MG63 (cell line): ENCODE measurements around the gene RRP12. TPM values are rescaled to one million over a fixed set of nuclear protein-coding genes. Genes with fewer than 3 reads are reported as not detected.

Source experiments
- DNase-seq: peaks from one replicate; pipeline ENCODE4 v3.0.0-alpha.2; 2020
- H3K27me3 ChIP-seq: fragments of 250-450 bp; sonication (Bioruptor Pico); 2 replicates; pipeline ENCODE4 v1.5.1; 2020; ENCODE audit warnings: mild to moderate bottlenecking, moderate library complexity
- H3K36me3 ChIP-seq: fragments of 250-450 bp; sonication (Bioruptor Pico); 2 replicates; pipeline ENCODE4 v1.5.1; 2020; ENCODE audit warnings: mild to moderate bottlenecking, moderate library complexity
- H3K4me3 ChIP-seq: fragments of 250-450 bp; sonication (Bioruptor Pico); 2 replicates; pipeline ENCODE4 v1.5.1; 2020; ENCODE audit warnings: mild to moderate bottlenecking, moderate library complexity
- H3K9me3 ChIP-seq: fragments of 250-450 bp; sonication (Bioruptor Pico); 2 replicates; pipeline ENCODE4 v1.5.1; 2020; ENCODE audit warnings: mild to moderate bottlenecking, moderate library complexity
- total RNA-seq: library from RNA; depleted of rRNA; stranded (reverse); fragments of >200 nt; shearing (Covaris generic); gene quantifications from 2 replicates; pipeline ENCODE4 v1.2.3, GENCODE V29; 2014; ENCODE audit warnings: low replicate concordance

RRP12 gene
- total RNA-seq, 1 experiment from 2014 or later = 34.7 TPM

DNA sequence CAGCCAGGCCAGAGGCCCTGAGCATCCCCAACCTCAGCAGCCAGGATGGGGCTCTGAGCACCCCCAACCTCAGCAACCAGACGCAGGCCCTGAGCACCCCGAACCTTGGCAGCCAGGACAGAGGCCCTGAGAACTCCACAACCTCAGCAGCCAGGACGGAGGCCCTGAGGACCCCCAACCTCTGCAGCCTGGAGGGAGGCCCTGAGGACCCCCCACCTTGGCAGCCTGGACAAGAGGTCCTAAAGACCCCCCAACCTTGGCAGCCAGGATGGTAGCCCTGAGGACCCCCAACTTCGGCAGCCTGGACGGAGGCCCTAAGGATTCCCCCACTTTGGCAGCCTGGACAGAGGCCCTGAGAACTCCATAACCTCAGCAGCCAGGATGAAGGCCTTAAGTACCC, 17.0 kb downstream of the RRP12 start:
- H3K9me3 ChIP-seq = no peaks in the 10 kb centered on the region
- no peak overlapping the region for H3K4me3 ChIP-seq
- DNase-seq = no peak
- H3K27me3 ChIP-seq = no peaks in the 10 kb centered on the region
- peaks cover 34% of the 10 kb centered on the region for H3K36me3 ChIP-seq

DNA sequence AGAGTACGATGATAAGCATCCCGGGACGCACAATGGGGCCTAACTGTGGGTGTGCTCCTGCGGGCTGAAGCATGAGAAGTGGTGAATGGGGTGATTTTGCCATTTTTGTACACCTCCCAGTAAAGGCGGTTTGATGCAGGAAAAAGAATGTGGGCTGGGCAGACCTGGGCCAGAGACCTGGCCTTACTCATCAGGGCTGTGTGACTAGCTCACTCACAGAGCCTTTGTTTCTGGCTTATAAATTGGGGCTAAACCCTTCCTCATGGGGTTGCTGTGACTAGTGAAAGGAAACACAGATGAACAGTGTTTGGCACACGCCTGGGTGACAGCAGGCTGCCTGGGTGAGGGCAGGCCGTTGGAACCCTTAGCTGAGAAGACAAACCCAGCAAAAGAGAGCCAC, 18.0 kb downstream of the RRP12 start:
- H3K36me3 ChIP-seq = peaks cover 34% of the 10 kb centered on the region
- DNase-seq = no peak

DNA sequence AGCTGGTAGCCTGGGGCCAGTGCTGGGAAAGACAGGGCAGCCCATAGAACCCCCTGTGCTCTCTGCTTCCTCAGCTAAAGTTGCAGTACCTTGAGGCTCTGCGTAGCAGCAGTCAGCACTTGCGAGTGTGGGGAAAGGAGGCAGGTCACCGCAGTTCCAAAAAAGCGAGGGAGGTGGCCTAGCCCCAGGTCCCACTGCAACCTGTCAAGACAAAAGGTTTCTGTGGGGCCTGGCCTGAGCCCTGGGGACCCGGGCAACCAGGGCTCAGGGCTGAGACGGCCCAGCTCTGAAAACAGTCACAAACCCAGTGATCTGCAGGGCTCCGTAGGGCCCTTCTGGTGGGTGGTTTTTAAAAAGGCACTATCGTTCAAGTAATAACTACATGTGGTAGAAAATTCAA, 19.5 kb downstream of the RRP12 start:
- Histone ChIP-seq H3K9me3 (no peaks in the 10 kb centered on the region), H3K27me3 (no peaks in the 10 kb centered on the region), H3K4me3 (no peak overlapping the region), H3K36me3 (peaks cover 40% of the 10 kb centered on the region)
- DNase-seq = no peak

More for the DNA sequence above, 18.0 kb downstream of the RRP12 start:
- Histone ChIP-seq H3K9me3 (no peaks in the 10 kb centered on the region), H3K4me3 (no peak overlapping the region), H3K27me3 (no peaks in the 10 kb centered on the region)

DNA sequence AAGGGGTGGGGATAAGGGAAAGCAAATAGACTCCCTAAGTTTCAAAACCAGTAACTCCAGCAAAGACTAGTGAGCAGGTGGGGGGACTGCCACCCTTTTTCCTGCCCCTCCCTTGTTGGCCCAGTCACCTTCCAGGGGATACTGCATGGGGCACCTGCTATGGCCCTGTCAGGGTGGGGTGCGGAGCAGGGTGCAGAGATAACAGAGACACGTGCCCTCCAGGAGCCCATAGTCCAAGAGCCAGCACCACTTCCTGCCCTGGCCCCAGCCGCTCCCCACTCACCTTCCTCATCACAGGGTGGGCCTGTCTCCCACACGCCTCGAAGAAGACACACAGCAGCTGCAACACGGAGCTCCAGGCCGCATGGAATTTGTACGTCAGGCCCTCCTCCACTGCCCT, 20.6 kb downstream of the RRP12 start:
- H3K36me3 ChIP-seq = peaks cover 38% of the 10 kb centered on the region
- no peak for DNase-seq
- no peaks in the 10 kb centered on the region for H3K27me3 ChIP-seq
- H3K9me3 ChIP-seq = no peaks in the 10 kb centered on the region
- H3K4me3 ChIP-seq = no peak overlapping the region

DNA sequence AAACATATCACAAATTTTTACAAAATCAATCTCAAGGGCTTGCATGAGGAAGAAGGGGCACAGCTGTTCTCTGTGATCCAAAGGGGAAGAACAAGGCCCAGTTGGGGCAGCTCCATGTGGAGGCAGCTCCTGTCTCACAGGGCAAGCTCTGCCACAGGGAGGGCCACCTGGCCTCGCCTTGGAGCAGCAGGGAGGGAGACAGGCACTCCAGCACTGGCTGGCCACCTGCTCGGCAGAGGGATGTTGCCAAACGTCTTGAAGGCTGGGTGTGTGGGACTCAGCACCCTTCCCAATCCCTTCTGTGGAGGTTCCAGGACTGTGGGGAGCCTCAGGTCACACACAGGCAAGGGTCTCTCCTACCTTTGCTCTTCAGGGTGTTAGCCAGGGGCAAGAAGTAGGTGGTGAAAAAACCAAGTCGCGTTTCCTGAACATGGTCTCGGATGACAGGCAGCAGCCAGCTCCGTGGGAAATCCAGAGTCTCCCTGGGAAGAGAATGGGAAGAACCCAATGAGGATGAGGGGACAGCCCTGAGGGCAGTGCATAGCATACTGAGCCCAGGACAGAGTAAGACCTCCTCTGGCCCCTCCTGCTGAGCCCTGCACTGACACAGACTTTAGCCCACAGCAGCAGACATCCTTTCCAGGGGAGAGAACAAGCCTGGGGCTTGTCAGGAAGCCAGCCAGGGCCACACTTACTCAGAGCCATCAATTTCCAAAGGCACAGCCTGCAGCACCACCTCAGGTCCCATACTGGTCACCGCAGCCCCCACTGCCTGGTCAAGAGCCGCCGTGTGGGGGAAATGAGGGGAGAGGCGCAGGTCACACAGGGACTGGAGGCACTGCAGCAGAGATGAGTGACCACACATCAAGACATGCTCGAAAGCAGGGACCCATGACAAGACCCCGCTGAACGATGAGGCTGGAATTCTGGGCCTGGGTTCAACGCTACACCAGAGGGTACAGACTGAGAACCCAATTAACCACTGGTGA, 21.9 kb downstream of the RRP12 start:
- H3K4me3 ChIP-seq = no peak overlapping the region
- peaks cover 42% of the 10 kb centered on the region for H3K36me3 ChIP-seq
- no peaks in the 10 kb centered on the region for H3K9me3 ChIP-seq
- H3K27me3 ChIP-seq = no peaks in the 10 kb centered on the region
- DNase-seq = no peak

DNA sequence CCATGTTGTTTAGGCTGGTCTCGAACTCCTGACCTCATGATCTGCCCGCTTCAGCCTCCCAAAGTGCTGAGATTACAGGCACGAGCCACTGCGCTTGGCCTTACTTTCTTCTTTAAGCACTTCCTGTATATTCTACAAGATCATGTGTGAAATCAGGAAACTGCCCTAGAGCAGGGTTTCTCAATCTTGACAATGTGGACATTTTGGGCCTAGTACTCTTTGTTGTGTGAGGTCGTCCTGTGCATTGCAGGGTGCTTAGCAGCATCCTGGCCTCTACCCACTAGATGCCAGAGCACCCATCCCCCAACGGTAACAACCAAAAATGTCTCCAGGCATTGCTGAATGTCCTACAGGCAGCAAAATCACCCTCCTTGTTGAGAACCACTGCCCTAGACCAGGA, 24.7 kb downstream of the RRP12 start:
- Histone ChIP-seq H3K4me3 (no peak overlapping the region), H3K9me3 (no peaks in the 10 kb centered on the region), H3K27me3 (no peaks in the 10 kb centered on the region), H3K36me3 (peaks cover 44% of the 10 kb centered on the region)
- no peak for DNase-seq

DNA sequence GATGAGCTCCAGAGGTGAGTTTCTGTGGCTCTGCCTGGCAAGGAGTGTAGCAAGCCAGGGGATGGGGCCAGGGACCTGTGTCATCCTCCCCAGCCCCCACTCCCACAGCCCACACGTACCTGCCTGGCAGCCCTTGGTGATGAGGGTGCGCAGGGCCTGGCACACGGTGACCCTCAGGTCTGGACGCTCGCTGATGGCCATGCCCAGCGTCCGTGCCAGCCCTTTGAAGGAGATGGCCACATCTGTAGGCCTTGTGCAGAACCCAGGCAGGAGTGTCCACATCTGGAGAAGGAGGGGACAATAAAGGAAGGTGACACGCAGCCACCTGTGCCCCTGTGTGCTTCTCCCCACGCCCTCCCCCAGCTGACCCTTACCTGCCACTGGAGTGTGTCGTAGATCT, 27.7 kb downstream of the RRP12 start:
- peaks cover 43% of the 10 kb centered on the region for H3K36me3 ChIP-seq
- no peak overlapping the region for H3K4me3 ChIP-seq
- no peaks in the 10 kb centered on the region for H3K27me3 ChIP-seq
- no peak for DNase-seq
- H3K9me3 ChIP-seq = no peaks in the 10 kb centered on the region

DNA sequence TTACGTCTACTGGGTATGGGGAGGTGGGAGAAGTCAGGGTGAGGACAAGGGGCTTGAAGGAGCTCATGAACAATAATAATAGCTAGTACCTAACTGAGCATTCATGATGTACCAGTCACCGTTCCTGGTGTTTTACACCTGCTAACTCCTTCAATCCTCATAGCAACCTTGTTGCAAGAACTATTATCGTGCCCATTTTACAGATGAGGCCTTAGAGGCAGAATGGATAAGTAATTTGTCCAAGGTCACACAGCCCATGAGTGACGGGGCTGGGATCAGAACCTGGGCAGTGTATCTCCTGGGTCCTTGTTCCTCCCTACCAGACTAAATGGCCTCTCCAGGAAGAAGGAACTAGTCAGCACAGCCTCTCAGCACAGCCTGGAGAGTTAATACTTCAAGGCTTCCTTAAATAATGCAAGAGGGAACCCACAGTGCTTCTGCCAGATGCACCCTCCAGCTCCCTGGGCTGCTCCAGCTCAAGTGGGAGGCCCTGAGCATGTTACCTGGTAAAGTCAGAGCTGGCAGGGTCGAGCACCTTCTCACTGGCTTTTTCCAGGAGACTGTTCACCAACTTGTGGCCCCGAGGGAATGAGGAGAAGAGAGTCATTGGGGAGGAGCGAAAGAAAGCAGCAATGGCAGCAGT, 28.8 kb downstream of the RRP12 start:
- Histone ChIP-seq H3K4me3 (no peak overlapping the region), H3K36me3 (peaks cover 37% of the 10 kb centered on the region)
- DNase-seq = no peak

DNA sequence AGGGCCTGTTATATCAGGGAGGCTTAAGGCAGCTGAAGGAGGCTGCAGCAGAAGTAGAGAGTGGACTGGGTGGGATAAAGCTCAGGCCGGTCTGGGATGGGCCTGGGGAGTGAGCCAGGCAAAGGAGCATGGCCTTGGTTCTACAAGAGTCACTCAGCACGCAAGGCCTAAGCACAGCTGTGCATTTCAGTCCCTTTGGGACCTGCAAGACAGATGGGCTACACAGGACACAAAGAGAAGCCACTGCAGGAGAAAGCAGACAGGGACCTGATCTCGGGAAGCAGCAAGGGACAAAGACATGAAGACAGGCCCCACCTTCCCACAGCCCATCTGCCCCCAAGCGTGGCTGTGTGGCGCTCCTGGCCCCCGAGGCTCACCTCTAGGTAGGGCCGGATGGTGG, 29.4 kb downstream of the RRP12 start:
- no peak for DNase-seq
- peaks cover 33% of the 10 kb centered on the region for H3K36me3 ChIP-seq
- H3K9me3 ChIP-seq = no peaks in the 10 kb centered on the region

More for the DNA sequence above, 28.8 kb downstream of the RRP12 start:
- no peaks in the 10 kb centered on the region for H3K27me3 ChIP-seq
- no peaks in the 10 kb centered on the region for H3K9me3 ChIP-seq

DNA sequence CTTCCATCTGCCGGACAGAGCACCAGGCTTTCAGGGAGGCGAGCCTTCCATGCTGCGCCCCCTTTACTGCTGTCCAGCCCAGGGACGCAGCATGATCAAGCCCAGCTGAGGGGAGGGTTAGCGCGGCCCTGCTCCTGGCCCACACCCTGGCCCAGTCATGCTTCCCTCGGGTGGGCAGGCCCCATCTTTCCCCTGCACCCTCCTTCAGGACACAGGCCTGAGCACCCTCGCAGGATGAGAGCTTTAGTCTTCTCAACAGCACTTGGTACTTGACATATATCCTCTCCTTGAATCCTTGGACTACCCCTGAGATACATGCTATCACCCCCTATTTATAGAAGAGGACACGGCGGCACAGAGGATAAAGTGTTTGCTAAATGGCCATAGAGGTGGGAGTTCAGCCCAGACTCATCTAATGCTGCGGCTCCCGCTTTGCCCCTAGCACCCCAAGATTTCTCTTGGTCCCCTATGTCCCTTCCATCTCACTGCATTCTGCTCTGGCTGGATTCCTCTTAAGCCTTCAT, 34.0 kb downstream of the RRP12 start:
- Histone ChIP-seq H3K4me3 (no peak overlapping the region), H3K27me3 (no peaks in the 10 kb centered on the region), H3K9me3 (no peaks in the 10 kb centered on the region), H3K36me3 (peaks cover 37% of the 10 kb centered on the region)
- no peak for DNase-seq

More for the DNA sequence above, 29.4 kb downstream of the RRP12 start:
- no peak overlapping the region for H3K4me3 ChIP-seq
- no peaks in the 10 kb centered on the region for H3K27me3 ChIP-seq

DNA sequence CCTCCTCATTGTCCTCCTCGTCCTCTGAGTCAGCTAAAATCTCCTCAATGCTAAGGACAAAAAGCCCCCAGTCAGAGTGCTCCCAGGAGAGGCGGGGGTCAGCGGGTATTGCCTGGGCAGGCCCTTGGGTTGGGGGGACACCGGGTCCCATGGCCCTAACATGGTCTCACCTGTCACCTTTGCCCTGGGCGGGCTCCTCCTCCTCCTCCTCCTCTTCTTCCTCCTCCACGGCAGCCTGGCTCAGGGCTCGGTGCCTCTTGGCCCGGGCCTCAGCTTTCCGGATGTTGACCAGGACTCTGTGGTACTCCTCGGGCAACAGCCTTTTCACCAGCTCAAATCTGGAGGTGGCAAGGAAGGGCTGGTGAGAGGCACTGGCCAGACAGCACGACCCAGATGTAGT, 34.6 kb downstream of the RRP12 start:
- DNase-seq = no peak
- no peaks in the 10 kb centered on the region for H3K27me3 ChIP-seq
- H3K4me3 ChIP-seq = no peak overlapping the region
- no peaks in the 10 kb centered on the region for H3K9me3 ChIP-seq
- peaks cover 33% of the 10 kb centered on the region for H3K36me3 ChIP-seq

DNA sequence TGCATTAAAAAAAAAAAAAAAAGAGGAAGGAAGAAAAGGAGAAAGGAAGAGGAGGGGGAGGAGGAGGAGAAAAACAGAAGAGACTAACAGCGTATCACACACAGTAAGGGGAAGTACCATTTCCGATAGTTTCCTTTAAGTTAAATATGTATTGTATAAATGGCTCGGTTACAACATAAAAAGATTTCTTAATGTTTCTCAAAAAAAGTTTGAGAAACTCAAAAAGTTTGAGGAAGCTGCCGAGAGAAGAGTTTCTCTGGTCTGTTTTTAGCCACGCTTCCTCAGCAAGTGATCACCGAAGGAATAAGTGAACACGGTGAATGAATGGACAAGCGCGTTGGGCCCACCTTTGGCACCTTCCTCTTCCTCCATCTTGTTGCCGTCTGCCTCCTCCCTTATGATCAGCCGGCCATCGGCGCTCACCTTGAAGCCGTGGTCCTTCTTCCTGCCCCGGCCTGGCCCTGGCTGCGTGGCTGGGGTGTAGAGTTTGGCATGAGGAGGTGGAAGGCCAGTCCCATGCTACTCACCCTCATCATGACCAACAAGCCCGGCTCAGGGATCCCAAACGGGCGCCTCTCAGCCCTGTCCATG, 35.3 kb downstream of the RRP12 start:
- no peaks in the 10 kb centered on the region for H3K9me3 ChIP-seq
- no peak overlapping the region for H3K4me3 ChIP-seq
- no peaks in the 10 kb centered on the region for H3K27me3 ChIP-seq
- peaks cover 36% of the 10 kb centered on the region for H3K36me3 ChIP-seq
- DNase-seq = no peak

DNA sequence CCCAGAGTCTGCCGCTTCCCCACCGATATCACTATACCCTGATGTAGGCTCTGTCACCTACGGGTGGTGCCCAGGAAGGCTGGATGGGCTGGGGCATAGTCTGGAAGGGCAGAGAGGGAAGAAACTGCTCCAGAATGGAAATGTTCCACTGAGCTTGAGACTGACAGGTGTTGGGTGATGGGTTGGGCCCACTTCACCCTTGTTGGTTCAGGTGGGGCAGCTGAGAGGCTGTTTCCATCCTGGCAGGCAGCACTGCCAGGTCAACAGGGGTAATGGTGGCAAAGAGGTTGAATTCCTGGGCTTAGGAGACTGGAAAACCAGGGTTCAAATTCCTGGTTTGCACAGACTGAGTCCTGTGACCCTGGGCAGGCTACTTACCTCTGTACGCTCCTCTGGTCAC, 38.1 kb downstream of the RRP12 start:
- Histone ChIP-seq H3K36me3 (peaks cover 32% of the 10 kb centered on the region), H3K9me3 (no peaks in the 10 kb centered on the region), H3K27me3 (no peaks in the 10 kb centered on the region), H3K4me3 (no peak overlapping the region)
- DNase-seq = no peak

DNA sequence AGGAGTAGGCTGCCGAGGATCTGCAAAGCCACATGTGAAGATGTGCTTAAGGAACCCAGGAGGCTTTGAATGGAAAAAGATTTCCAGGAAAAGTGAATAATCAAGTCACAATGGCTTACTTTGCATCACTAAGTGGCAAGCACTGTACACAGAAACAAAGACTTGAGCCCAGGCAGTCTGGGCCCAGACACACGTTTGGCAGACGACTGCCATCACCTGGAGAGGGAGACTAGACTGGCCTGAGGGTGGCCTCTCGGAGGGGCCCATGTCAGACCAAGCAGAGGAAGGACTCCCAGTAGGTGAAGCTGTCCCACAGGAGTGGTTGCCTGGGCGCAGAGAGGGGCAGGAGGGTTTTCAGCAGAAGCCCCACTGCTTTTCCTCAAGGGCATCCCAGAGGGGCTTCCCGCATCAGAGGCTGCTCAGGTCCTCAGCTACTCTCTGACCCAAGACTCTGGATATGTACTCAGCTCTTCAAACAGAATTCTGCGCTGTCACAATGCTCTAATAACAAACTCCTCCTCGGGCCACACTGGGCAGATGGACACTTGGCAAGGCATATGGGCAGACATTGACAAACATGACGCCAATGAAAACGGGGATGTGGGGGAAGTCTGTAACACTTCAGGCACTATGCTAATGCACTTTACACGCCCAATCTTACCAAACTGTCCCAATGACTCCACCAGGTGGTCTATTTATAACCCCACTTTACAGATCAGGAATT, 38.7 kb downstream of the RRP12 start:
- no peak overlapping the region for H3K4me3 ChIP-seq
- H3K36me3 ChIP-seq = peaks cover 35% of the 10 kb centered on the region
- no peaks in the 10 kb centered on the region for H3K9me3 ChIP-seq
- no peaks in the 10 kb centered on the region for H3K27me3 ChIP-seq
- DNase-seq = no peak

DNA sequence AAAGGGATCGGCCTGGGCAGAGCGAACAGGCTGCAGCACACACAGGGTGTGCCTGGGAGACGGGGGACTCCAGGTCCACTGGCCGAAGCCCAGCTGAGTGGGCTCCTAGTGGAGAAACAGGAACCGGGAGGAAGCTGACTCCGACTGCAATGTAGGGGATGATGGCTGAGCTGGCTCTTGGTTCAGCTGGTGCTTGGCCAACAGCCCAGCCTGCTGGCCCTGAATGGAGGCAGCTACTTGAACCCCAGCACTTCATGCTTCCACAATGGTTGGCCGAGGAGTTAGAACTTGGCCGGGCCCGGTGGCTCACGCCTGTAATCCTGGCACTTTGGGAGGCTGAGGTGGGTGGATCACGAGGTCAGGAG, 39.6 kb downstream of the RRP12 start:
- H3K9me3 ChIP-seq = no peaks in the 10 kb centered on the region
- DNase-seq = no peak

DNA sequence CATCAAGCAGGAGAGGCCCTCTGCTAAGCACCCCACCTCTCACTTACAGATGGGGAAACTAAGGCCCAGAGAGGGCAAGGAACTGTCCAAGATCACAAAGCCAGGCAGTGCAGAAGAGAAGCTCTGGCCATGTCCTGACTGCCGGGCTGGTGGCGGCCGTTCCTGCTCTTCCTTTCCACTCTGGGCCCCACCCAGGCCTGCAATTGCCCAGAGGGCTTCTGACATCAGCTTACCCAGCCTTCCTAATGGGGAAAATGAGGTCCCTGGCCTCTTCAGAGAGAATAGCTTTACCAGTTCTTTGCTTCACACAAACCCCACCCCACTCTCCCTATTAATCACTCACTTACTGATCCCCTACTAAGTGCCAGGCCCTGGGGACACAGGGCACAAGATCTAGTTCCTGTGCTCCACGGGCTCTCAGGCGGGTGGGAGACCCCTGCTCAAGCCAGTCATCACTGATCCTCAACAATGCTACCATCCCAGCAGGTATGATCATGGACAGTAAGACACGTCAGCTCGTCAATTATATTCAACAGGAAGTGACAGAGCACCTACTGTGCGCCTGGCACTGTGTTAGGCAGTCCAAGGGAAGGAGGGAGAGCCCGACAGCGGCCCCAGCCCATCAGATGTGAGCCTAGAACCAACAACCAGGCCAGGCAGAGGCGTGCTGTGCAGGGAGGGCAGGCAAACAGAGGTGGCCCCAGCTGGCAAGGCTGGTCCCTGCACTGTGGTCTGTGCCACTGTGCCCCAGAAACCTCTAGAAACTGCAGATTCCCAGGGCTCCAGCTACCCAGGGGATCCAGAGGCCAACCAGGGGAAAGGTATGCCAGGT, 40.2 kb downstream of the RRP12 start:
- Histone ChIP-seq H3K27me3 (no peaks in the 10 kb centered on the region), H3K9me3 (no peaks in the 10 kb centered on the region), H3K4me3 (no peak overlapping the region), H3K36me3 (peaks cover 35% of the 10 kb centered on the region)
- DNase-seq = no peak

More for the DNA sequence above, 39.6 kb downstream of the RRP12 start:
- H3K27me3 ChIP-seq = no peaks in the 10 kb centered on the region
- H3K4me3 ChIP-seq = no peak overlapping the region
- peaks cover 35% of the 10 kb centered on the region for H3K36me3 ChIP-seq
